DMS153 (cell line): ENCODE measurements around the gene CISTR.
"Not testable (repeated sequence)": the region's sequence is repeated elsewhere in the genome, so short reads cannot be mapped to it uniquely, and the experiment has no call there.

Experiments used
- DNase-seq: peaks from one replicate; lab custom pipeline; 2025; lab: John Stamatoyannopoulos, UW

Gene CISTR

DNA sequence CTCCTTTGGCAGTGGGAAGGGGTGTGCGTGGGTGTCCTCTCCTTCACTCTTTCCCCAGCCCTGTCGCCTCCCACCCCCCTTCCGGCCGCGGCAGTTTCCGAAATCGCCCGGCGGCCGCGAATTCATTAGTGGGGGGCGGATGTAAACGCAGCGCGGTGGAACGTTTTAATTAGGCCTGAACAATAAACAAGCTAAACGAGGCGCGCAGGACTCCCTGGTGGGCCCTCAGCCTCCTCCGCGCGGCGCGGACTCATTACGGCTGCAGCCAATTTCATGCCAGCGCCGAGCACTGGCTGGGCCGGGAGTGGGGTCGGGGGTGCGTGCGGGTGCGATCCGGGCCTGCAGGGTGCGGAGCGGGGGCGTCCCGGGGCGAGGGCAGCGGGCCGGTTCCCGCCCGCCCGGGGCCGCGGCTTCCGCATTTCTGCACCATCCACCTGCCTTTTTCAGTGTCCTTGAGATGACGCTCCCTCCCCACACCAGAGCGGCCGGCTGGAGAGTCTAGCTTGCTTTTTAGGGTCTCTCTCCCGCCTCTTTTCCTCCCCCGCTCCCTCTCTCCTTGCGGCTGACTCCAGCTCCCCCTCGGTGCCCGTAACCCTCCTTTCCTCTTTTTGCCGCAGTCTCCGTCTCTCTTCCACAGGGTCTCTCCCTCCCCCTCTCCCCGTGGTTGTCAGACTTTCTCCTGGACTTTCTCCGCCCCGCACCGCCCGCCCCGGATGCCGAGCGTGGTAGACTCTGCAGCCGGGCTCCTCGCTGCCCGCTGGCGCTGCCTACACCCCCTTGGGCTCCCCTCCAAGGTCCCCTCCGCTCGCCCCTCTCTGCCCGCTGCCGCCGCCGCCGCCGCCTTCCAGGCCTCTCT lies at the start of gene CISTR:
Gene CISTR, minus strand, starts transcription at position 644 of the 856 bp plus-strand sequence.
- no peak for DNase-seq

GRCh38 chr12:53798575-53798974 lies 46.8 kb upstream of the CISTR start:
- no peak for DNase-seq

GRCh38 chr12:53795927-53796326 lies 44.1 kb upstream of the CISTR start:
- DNase-seq, result no peak

GRCh38 chr12:53793221-53793620 lies 41.4 kb upstream of the CISTR start:
- no peak for DNase-seq

GRCh38 chr12:53791735-53792326 lies 40.1 kb upstream of the CISTR start:
- no peak for DNase-seq

- no peak for DNase-seq
Observed at GRCh38 chr12:53789570-53789969, 37.8 kb upstream of the CISTR start.

DNA sequence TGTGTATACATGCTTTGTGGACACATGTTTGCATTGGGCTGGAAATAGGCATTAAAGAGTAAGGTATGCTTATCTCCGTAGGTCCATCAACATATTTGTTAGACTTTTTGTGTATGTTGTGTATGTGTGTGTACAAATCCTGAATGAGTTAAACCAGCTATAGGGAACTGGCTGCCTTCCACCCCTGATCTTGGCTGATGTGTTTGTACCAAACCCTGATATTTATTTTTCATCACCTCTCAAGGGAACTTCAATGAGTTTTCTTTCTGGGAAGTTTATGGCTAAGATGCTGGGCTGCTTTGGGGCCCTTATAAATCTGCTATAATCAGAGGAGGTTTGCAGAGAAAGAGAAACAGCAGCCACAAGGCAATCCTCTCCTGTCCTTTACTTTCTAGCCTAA lies 37.1 kb upstream of the CISTR start:
- no peak for DNase-seq

GRCh38 chr12:53786411-53786810 lies 34.6 kb upstream of the CISTR start:
- DNase-seq, result no peak

- no peak for DNase-seq
Observed at GRCh38 chr12:53785161-53785560, 33.4 kb upstream of the CISTR start.

GRCh38 chr12:53782093-53782703 lies 30.4 kb upstream of the CISTR start:
- no peak for DNase-seq

GRCh38 chr12:53781228-53781801 lies 29.5 kb upstream of the CISTR start:
- DNase-seq, result no peak

DNA sequence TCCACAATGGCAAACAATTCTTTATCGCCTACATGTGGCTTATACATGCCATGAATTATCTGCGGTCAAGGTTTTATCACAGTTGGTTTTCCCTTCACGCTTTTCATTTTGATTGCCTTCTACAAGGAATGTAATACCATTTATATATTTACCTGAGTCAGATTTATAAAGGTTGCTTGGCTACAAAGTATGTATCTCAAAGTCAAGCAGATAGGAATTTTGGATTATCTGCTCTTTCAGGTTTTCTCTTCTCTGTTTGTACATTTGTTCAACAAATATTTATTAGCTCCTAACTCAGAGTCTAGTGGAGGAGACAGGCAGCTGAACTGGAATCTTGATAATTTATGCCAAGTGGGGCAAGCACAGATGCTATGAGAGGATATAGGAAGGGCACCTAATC lies 28.5 kb upstream of the CISTR start:
- no peak for DNase-seq

DNA sequence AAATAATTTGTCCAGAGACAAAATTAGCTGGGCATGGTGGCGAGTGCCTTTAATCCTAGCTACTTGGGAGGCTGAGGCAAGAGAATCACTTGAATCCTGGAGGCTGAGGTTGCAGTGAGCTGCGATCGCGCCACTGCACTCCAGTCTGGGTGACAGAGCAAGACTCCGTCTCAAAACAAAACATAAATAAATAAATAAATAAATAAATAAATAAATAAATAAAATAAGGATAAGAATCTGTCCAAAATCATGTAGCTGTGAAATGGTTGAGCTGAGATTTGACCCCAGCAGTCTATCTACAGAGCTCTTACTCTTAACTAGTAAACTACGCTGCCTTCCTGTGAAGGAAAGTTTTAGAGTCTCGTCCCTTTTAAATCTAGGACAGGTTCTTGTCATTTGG lies 27.9 kb upstream of the CISTR start:
- DNase-seq, result not testable (repeated sequence)

- no peak for DNase-seq
Observed at GRCh38 chr12:53777936-53778644, 26.3 kb upstream of the CISTR start.

GRCh38 chr12:53777412-53777811 lies 25.6 kb upstream of the CISTR start:
- no peak for DNase-seq

- DNase-seq, result no peak
Observed at GRCh38 chr12:53776872-53777271, 25.1 kb upstream of the CISTR start.

DNA sequence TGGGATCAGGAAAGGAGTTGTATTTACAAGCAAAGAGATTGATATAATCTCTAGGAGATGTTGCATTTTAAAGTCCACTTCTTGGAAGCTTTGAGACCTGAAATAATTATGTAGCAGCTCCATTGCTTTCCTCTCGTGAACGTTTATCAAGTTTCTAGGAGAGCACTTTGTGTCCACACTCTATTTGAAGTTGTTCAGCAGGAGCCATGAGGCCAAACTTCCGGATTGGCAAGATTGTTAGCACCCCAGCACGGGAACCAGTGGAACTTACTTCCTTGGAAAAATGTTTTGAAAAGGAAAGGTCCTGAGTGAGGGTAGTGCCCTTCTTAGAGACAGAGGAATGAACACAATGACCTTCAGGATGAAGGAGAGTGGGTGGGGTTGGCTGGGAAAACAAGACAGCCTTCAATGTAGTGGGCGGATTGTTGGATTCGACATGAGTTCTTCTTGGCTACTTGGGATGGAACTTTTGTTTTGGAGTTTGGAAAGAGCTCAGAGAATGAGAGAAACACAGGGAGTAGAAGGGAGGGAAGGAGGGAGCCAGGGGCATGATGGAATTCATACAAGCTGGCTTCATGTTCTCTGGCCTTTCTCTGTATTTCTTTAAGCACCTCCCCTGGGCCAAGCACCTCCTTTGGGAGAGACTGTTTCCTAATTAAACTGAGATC lies 23.8 kb upstream of the CISTR start:
- DNase-seq, result no peak

DNA sequence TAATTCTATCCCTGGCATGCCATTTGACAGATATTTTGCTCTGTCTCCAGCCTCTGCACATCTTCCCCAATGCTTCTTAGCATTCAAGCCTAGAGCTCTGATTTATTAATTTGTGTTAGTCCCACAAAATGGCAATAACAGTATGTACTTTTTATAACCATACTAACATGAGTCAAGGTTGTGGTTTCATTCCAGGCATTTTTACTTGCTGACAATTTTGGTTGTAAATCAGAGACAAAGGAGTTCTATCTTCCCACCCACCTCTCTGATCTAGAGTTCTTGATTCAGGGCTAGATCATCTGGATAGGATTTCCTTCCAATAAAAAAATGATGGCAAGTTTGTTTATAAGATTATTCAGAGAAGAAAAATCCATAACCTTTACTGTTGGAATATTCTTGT lies 18.5 kb upstream of the CISTR start:
- no peak for DNase-seq

GRCh38 chr12:53768976-53769375 lies 17.2 kb upstream of the CISTR start:
- no peak for DNase-seq

- no peak for DNase-seq
Observed at GRCh38 chr12:53766881-53767280, 15.1 kb upstream of the CISTR start.

- DNase-seq, result no peak
Observed at GRCh38 chr12:53765891-53766290, 14.1 kb upstream of the CISTR start.

GRCh38 chr12:53764615-53765014 lies 12.8 kb upstream of the CISTR start:
- DNase-seq, result no peak
